ENCODE data around the gene TMX4. TPM values are rescaled to one million over a fixed set of nuclear protein-coding genes. Genes with fewer than 3 reads are reported as not detected.

The TMX4 gene
- total and polyA plus RNA-seq, 2 experiments from 2014 or later, result 2.5 to 7.5 TPM

DNA sequence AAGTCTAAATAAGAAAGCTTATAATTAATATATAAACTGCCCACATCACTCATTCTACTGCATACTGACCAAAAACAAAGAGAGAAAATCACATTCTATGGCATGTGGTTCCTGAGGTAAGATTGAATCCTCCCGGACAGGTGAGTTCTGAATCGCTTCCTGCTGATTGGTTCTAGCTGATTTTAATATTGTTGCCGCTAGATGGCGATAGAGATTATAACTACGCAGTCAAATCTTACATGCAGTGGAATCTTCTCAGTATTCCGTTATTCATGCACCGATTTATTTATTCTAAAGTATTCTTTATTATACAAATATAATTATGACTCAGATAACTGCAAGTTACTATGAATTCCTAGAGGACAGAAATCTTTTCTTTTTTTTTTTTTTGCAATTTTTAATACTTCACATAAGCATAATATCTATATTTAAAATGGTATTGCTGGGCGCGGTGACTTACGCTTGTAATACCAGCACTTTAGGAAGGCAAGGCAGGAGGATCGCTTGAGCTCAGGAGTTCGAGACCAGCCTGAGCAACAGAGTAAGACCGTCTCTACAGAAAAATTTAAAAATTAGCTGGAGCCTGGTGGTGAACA is 24.2 kb upstream of the TMX4 start:
- no peaks in the 10 kb centered on the region for H3K4me1 ChIP-seq (ENCODE audit: insufficient read depth)
- Mint-ChIP-seq H3K36me3 (ENCODE audit: low read depth) (no peaks in the 10 kb centered on the region), H3K4me1 (no peaks in the 10 kb centered on the region), H3K9me3 (no peaks in the 10 kb centered on the region), H3K4me3 (no peak overlapping the region), H3K27me3 (ENCODE audit: insufficient read depth, low read depth, poor library complexity) (no peaks in the 10 kb centered on the region), H3K27ac (no peak overlapping the region)
- ATAC-seq (peak; percentile 77), DNase-seq (ENCODE audit: low spot score) (peak; percentile 84)
- no peak overlapping the region for H3K27ac ChIP-seq (ENCODE audit: low read depth)
- H3K36me3 ChIP-seq (ENCODE audit: insufficient read depth), result no peaks in the 10 kb centered on the region
- no peak overlapping the region for H3K4me3 ChIP-seq
- H2AFZ ChIP-seq, result no peak overlapping the region
- TF ChIP-seq, protein P1, sequence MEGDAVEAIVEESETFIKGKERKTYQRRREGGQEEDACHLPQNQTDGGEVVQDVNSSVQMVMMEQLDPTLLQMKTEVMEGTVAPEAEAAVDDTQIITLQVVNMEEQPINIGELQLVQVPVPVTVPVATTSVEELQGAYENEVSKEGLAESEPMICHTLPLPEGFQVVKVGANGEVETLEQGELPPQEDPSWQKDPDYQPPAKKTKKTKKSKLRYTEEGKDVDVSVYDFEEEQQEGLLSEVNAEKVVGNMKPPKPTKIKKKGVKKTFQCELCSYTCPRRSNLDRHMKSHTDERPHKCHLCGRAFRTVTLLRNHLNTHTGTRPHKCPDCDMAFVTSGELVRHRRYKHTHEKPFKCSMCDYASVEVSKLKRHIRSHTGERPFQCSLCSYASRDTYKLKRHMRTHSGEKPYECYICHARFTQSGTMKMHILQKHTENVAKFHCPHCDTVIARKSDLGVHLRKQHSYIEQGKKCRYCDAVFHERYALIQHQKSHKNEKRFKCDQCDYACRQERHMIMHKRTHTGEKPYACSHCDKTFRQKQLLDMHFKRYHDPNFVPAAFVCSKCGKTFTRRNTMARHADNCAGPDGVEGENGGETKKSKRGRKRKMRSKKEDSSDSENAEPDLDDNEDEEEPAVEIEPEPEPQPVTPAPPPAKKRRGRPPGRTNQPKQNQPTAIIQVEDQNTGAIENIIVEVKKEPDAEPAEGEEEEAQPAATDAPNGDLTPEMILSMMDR (conservative IDR thresholded peaks at IDR 0.05; ENCODE audit: low read depth in 2 of 2), result peak; percentile 72 to 76
- no peak for TF ChIP-seq JUNB (IDR thresholded peaks at IDR 0.05; ENCODE audit: unreplicated experiment)
- H3K27me3 ChIP-seq (ENCODE audit: insufficient read depth), result no peaks in the 10 kb centered on the region
- no peaks in the 10 kb centered on the region for H3K79me2 ChIP-seq (replicated peaks; ENCODE audit: insufficient read depth)
- no peaks in the 10 kb centered on the region for H3F3A ChIP-seq (replicated peaks; ENCODE audit: low read depth)
- H3K9me2 ChIP-seq (ENCODE audit: insufficient read depth), result no peaks in the 10 kb centered on the region
- H4K20me1 ChIP-seq (replicated peaks; ENCODE audit: insufficient read depth), result no peaks in the 10 kb centered on the region
- H3K4me2 ChIP-seq, result no peak overlapping the region

DNA sequence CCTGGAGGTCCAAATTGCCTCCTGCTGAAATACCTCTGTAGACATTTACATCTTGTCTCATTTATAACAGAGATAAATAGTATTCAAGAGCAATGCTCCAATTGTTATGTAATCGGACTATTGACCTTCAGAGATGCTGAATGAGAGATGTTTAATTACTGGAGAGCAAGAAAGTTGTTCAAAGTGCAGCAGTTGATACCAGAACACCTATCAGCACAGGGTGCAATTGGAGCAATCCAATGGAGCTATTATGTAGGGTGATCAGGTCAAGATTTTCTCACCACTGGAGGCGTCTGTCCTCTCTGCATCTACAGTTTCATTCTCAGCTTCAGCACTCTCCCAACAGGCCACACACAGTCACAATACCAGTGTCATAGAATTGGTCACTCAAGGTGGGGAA is 19.5 kb upstream of the TMX4 start:
- no peaks in the 10 kb centered on the region for H3K4me1 Mint-ChIP-seq
- H3K4me3 ChIP-seq, result no peak overlapping the region
- TF ChIP-seq, protein P2, sequence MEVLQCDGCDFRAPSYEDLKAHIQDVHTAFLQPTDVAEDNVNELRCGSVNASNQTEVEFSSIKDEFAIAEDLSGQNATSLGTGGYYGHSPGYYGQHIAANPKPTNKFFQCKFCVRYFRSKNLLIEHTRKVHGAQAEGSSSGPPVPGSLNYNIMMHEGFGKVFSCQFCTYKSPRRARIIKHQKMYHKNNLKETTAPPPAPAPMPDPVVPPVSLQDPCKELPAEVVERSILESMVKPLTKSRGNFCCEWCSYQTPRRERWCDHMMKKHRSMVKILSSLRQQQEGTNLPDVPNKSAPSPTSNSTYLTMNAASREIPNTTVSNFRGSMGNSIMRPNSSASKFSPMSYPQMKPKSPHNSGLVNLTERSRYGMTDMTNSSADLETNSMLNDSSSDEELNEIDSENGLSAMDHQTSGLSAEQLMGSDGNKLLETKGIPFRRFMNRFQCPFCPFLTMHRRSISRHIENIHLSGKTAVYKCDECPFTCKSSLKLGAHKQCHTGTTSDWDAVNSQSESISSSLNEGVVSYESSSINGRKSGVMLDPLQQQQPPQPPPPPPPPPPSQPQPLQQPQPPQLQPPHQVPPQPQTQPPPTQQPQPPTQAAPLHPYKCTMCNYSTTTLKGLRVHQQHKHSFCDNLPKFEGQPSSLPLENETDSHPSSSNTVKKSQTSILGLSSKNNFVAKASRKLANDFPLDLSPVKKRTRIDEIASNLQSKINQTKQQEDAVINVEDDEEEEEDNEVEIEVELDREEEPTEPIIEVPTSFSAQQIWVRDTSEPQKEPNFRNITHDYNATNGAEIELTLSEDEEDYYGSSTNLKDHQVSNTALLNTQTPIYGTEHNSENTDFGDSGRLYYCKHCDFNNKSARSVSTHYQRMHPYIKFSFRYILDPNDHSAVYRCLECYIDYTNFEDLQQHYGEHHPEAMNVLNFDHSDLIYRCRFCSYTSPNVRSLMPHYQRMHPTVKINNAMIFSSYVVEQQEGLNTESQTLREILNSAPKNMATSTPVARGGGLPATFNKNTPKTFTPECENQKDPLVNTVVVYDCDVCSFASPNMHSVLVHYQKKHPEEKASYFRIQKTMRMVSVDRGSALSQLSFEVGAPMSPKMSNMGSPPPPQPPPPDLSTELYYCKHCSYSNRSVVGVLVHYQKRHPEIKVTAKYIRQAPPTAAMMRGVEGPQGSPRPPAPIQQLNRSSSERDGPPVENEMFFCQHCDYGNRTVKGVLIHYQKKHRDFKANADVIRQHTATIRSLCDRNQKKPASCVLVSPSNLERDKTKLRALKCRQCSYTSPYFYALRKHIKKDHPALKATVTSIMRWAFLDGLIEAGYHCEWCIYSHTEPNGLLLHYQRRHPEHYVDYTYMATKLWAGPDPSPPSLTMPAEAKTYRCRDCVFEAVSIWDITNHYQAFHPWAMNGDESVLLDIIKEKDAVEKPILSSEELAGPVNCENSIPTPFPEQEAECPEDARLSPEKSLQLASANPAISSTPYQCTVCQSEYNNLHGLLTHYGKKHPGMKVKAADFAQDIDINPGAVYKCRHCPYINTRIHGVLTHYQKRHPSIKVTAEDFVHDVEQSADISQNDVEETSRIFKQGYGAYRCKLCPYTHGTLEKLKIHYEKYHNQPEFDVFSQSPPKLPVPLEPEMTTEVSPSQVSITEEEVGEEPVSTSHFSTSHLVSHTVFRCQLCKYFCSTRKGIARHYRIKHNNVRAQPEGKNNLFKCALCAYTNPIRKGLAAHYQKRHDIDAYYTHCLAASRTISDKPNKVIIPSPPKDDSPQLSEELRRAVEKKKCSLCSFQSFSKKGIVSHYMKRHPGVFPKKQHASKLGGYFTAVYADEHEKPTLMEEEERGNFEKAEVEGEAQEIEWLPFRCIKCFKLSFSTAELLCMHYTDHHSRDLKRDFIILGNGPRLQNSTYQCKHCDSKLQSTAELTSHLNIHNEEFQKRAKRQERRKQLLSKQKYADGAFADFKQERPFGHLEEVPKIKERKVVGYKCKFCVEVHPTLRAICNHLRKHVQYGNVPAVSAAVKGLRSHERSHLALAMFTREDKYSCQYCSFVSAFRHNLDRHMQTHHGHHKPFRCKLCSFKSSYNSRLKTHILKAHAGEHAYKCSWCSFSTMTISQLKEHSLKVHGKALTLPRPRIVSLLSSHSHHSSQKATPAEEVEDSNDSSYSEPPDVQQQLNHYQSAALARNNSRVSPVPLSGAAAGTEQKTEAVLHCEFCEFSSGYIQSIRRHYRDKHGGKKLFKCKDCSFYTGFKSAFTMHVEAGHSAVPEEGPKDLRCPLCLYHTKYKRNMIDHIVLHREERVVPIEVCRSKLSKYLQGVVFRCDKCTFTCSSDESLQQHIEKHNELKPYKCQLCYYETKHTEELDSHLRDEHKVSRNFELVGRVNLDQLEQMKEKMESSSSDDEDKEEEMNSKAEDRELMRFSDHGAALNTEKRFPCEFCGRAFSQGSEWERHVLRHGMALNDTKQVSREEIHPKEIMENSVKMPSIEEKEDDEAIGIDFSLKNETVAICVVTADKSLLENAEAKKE (CRISPR knock-in tag; IDR thresholded peaks at IDR 0.05), result no peak
- TF ChIP-seq, protein P3, sequence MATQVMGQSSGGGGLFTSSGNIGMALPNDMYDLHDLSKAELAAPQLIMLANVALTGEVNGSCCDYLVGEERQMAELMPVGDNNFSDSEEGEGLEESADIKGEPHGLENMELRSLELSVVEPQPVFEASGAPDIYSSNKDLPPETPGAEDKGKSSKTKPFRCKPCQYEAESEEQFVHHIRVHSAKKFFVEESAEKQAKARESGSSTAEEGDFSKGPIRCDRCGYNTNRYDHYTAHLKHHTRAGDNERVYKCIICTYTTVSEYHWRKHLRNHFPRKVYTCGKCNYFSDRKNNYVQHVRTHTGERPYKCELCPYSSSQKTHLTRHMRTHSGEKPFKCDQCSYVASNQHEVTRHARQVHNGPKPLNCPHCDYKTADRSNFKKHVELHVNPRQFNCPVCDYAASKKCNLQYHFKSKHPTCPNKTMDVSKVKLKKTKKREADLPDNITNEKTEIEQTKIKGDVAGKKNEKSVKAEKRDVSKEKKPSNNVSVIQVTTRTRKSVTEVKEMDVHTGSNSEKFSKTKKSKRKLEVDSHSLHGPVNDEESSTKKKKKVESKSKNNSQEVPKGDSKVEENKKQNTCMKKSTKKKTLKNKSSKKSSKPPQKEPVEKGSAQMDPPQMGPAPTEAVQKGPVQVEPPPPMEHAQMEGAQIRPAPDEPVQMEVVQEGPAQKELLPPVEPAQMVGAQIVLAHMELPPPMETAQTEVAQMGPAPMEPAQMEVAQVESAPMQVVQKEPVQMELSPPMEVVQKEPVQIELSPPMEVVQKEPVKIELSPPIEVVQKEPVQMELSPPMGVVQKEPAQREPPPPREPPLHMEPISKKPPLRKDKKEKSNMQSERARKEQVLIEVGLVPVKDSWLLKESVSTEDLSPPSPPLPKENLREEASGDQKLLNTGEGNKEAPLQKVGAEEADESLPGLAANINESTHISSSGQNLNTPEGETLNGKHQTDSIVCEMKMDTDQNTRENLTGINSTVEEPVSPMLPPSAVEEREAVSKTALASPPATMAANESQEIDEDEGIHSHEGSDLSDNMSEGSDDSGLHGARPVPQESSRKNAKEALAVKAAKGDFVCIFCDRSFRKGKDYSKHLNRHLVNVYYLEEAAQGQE (IDR thresholded peaks at IDR 0.05; ENCODE audit: unreplicated experiment), result no peak
- TF ChIP-seq, protein P1 (conservative IDR thresholded peaks at IDR 0.05; ENCODE audit: low read depth in 2 of 2), result peak; percentile 29 to 31; a peak in 2 of 4 replicates
- H3K4me3 Mint-ChIP-seq, result no peak overlapping the region
- no peaks in the 10 kb centered on the region for H3K36me3 Mint-ChIP-seq (ENCODE audit: low read depth)
- H3K27me3 ChIP-seq (ENCODE audit: insufficient read depth), result no peaks in the 10 kb centered on the region
- H3K9me2 ChIP-seq (ENCODE audit: insufficient read depth), result no peaks in the 10 kb centered on the region
- H3K27ac ChIP-seq (ENCODE audit: low read depth), result no peak overlapping the region
- H3K9me3 Mint-ChIP-seq, result no peaks in the 10 kb centered on the region
- peak; percentile 48; the same call in 2 of the 3 replicates for ATAC-seq
- H3K4me2 ChIP-seq, result no peak overlapping the region
- peak; percentile 37 for DNase-seq (ENCODE audit: low spot score)
- H3K27ac Mint-ChIP-seq, result no peak overlapping the region
- H2AFZ ChIP-seq, result no peak overlapping the region
- no peaks in the 10 kb centered on the region for H3K4me1 ChIP-seq (ENCODE audit: insufficient read depth)
- no peaks in the 10 kb centered on the region for H3K27me3 Mint-ChIP-seq (ENCODE audit: insufficient read depth, low read depth, poor library complexity)
- H3F3A ChIP-seq (replicated peaks; ENCODE audit: low read depth), result no peaks in the 10 kb centered on the region
- no peaks in the 10 kb centered on the region for H3K79me2 ChIP-seq (replicated peaks; ENCODE audit: insufficient read depth)
- no peaks in the 10 kb centered on the region for H4K20me1 ChIP-seq (replicated peaks; ENCODE audit: insufficient read depth)
- H3K36me3 ChIP-seq (ENCODE audit: insufficient read depth), result no peaks in the 10 kb centered on the region

Data from GM23338 (cell line).